HG03439 (cell line): ENCODE data around the gene BCL2L11.

Experiments
- ATAC-seq: cut with Tn5 transposase; IDR thresholded peaks from one replicate; pipeline ENCODE4 v1.9.1; 2021; ENCODE audit warnings: mild to moderate bottlenecking, moderate library complexity; ENCODE audit not compliant: unreplicated experiment

The BCL2L11 gene

DNA sequence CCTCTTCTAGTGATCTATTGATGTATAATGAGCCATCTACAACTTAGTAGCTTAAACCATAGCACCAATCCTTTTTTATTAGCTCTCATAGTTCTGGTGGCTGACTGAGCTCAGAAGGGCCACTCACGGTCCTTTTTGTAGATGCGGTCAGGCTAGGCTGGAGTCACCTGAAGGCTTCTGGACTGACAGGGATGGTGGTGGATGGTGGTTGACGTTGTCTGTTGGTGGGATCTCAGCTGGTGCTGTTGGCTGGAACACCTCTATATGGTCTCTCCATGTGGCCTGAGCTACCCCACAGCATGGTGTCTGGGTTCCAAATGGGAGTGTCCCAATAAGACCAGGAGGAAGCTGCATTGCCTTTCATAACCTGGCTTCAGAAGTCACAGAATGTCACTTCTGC, 68.0 kb downstream of the BCL2L11 start:
- no peak for ATAC-seq

DNA sequence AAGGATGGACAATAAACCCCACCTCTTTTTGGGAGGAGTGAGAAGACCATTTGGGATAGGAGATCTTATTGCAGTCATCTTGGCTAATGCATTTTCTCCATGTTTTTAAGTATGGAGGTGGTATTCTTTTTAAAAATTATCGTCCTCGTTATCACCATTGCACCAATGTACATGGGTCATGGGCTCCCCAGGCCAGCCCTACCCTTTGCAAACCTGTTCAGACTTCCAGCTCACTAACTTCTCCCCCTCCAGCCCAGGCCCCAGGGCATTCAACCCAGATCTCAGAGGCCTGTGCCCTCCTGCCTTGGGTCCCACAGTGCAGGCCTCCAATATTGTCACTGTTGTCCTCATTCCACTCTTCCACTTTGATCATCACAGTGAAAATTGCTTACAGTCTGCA, 68.4 kb downstream of the BCL2L11 start:
- no peak for ATAC-seq

- ATAC-seq, result no peak
These were observed 70.3 kb downstream of the BCL2L11 start for GRCh38 chr2:111190816-111191540.

- ATAC-seq, result no peak
These were observed 71.2 kb downstream of the BCL2L11 start for GRCh38 chr2:111191877-111192276.

- no peak for ATAC-seq
These were observed 72.2 kb downstream of the BCL2L11 start for GRCh38 chr2:111192776-111193368.

DNA sequence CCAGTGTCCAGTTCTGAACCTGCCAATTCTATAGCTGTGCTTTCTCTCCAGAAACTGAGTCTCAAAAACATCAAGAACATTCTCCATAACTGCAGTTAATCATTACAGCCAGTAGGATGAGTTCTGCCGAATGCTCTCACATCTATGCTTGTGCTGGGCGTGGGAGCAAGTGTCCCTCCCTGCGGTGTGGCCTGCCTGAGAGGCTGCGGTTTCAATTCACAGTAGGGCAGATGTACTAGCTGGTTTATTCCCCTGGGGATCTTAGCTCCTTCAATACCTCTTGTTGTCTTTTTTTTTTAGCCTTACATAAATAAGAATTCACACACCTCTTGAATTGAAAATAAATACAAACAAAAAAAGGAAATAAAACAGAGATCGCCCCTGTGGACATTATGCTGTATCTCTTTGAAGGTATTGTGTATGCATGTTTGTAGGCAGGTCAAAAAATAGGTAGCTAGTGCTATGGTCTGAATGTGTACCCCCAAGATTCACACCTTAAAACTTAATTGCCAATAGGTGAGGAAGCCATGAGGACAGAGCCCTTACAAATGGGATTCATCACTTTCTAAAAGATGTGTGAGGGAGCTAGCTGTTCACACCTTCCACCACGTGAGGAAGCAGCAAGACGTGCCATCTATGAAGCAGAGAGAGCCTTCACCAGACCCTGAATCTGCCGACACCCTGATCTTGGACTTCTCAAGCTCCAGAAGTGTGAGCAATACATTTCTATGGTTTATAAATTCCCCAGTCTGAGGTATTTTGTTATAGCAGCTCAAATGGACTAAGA, 74.3 kb downstream of the BCL2L11 start:
- peak; percentile 87 for ATAC-seq

- ATAC-seq, result no peak
These were observed 75.7 kb downstream of the BCL2L11 start for GRCh38 chr2:111196435-111196834.

DNA sequence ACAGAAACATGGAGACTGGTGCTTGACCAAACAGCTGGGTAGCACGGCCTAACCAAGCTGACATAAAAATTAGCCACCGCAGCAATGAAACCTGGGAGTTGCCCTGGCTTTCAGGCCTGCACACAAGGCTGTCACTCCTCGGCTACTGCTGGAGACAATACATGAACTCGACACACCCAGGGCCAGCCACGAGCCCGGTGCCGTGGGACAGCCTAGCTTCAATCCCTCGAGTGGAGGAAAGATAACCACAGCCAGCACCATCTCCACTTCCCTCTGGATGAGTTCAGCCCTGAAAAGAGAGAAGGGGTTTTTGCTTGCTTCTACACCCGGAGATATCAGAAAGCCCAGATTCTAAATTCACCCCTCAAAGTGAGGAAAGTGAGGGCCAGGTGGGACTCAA, 78.0 kb downstream of the BCL2L11 start:
- ATAC-seq, result no peak

DNA sequence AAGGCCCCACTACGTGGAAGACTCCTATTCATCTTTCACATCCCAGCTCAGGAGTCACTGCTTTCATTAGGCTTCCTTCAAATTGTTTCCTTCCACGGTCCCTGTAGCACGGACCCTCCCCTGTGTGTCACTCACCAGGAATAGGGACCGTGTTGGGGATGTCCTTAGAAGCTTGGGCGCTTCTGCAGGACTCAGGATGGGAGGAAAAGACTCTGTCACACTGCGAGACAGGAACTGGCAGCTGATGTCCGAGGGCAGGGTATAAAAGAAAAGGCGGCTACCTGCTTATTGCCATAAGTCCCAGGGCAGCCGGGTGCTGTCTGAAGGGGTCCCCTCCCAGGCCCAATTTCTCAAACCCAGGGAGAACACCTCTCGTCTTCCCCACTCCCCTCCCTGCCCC, 79.1 kb downstream of the BCL2L11 start:
- ATAC-seq, result no peak

- no peak for ATAC-seq
These were observed 79.7 kb downstream of the BCL2L11 start for GRCh38 chr2:111200333-111200881.

GRCh38 chr2:111201214-111201613, 80.5 kb downstream of the BCL2L11 start:
- peak; percentile 72 for ATAC-seq

- ATAC-seq, result no peak
These were observed 81.7 kb downstream of the BCL2L11 start for GRCh38 chr2:111202266-111203040.

DNA sequence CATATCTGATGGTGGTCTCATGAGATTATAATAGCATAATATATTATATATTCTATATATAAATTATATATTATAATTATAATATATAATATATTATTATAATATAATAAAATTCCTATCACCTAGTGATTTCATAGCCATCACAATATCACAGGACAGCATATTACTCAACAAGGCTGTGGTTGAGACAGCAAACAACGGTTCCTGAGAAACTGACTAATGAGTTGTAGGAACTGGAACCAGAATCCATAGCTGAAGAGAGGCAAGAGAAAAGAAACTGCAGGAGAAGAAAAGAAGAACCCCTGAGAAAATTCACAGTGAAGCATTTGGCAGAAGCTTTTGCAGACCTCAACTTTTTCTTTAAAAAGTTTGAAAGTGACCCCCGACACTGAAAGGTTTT, 84.0 kb downstream of the BCL2L11 start:
- ATAC-seq, result no peak

DNA sequence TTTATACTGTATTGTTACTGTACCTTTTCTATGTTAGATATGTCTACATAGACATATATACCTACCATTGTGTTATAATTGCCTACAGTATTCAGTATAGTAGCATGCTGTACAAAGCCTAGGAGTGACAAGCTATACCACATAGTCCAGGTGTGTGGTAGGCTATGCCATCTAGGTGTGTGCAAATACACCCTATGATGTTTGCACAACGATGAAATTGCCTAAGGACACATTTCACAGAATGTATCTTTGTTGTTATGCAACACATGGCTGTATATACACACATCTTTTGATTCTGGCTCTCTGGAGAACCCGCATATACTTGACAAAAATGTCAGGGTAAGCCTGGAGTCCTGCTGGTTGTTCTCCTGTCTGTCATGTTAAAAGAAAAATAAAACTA, 85.1 kb downstream of the BCL2L11 start:
- no peak for ATAC-seq

GRCh38 chr2:111207851-111208250, 87.1 kb downstream of the BCL2L11 start:
- no peak for ATAC-seq

- peak; percentile 6 for ATAC-seq
These were observed 87.9 kb downstream of the BCL2L11 start for GRCh38 chr2:111208639-111209038.

DNA sequence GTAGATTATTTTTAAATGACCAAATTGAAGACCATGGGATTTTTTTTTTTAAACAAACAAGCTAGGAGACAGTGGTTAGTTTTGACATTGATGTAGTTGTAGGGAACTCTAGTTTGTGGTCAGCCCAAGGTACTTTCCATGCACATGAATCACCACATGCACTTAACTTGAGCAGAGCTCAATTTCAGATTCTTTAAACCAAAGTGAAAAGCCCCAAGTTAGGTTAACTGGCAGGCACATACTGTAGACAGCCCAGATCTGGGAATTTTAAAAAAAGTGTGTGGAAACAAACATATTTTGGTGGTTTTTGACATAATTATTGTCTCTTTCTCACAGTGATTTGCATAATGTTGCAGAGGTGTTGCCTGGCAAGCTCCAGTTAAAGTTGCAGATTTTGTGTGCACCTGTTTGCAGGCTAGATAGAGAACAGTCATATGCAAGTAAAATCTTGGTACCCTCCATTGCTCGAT, 88.4 kb downstream of the BCL2L11 start:
- peak; percentile 98 for ATAC-seq

DNA sequence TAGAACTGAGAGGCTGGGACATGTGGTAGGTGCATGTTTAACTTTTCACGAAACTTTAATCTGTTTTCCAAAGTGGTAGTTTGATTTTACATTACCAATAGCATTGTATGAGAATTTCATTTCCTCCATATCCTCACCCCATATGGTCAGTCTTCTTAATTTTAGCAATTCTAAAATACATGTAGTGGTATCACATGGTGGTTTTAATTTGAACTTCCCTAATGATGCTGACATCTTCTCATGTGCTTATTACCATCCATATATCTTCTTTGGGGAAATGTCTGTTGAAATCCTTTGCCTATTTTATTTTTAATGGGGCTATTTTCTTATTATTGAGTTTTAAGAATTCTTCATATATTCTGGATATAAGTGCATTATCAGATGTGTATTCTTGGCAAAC, 89.3 kb downstream of the BCL2L11 start:
- no peak for ATAC-seq

DNA sequence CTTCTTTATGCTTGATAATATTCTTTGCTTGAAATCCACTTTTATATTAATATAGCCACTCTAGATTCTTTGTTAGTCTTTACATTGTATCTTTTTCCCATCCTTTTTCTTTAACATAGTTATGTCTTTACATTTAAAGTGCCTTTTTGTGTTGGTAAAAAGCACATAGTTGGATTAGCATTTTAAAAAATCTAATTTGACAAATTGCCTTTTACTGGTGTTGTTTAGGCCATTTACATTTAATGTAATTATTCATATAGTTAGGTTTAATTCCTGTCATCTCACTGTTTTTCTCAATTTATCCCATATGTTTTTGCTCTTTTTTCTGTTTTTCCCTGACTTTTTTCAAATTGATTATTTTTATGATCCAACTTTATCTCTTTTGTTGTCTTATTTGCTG, 93.2 kb downstream of the BCL2L11 start:
- ATAC-seq, result no peak

- ATAC-seq, result no peak
These were observed 96.3 kb downstream of the BCL2L11 start for GRCh38 chr2:111216811-111217652.
